GM12875 (cell line): ENCODE measurements around the gene YWHAH.
A peak's percentile ranks its signal among the peaks of the same experiment; 100 is the strongest.

ENCODE experiments used
- H3K4me3 ChIP-seq: one replicate; pipeline ENCODE4 v1.5.1; 2011; ENCODE audit warnings: low read depth, low read length, control low read depth
- CTCF ChIP-seq: IDR thresholded peaks from 2 replicates; pipeline ENCODE4 v1.5.1; 2011; ENCODE audit warnings: low read depth, mild to moderate bottlenecking, control low read depth, inconsistent platforms, low read length, moderate library complexity, borderline replicate concordance; ENCODE audit not compliant: insufficient read depth

YWHAH gene

GRCh38 chr22:31962387-31963125 is 18.2 kb downstream of the YWHAH start:
- H3K4me3 ChIP-seq: no peak overlapping the region
- TF ChIP-seq CTCF: no peak

- no peak overlapping the region for H3K4me3 ChIP-seq
- TF ChIP-seq CTCF: no peak
These were observed 23.7 kb downstream of the YWHAH start for GRCh38 chr22:31968022-31968421.

GRCh38 chr22:31969789-31970489 is 25.6 kb downstream of the YWHAH start:
- no peak overlapping the region for H3K4me3 ChIP-seq
- peak; percentile 58 for TF ChIP-seq CTCF

- H3K4me3 ChIP-seq: peak overlapping the region; percentile 41
- TF ChIP-seq CTCF: peak; percentile 97
These were observed 26.4 kb downstream of the YWHAH start for GRCh38 chr22:31970490-31971444.

GRCh38 chr22:31972180-31972579 is 27.8 kb downstream of the YWHAH start:
- no peak overlapping the region for H3K4me3 ChIP-seq
- TF ChIP-seq CTCF: no peak

GRCh38 chr22:31973739-31974138 is 29.4 kb downstream of the YWHAH start:
- H3K4me3 ChIP-seq: no peak overlapping the region
- no peak for TF ChIP-seq CTCF
